Right atrium auricular region (tissue), 2 donors: Measurements from ENCODE around the gene ABCC4. TPM values are rescaled to one million over a fixed set of nuclear protein-coding genes. Genes with fewer than 3 reads are reported as not detected.

Experiments
- DNase-seq: peaks from one replicate; pipeline ENCODE4 v3.0.0-alpha.2; 2019; ENCODE audit warnings: low spot score
- H3K27ac ChIP-seq, 2 donors: fragments of 200-600 bp; sonication (generic); 1 replicate in 1 of 2; 2 replicates in 1 of 2; pipeline ENCODE4 v1.5.1; 2016 to 2019
- H3K27me3 ChIP-seq, 2 donors: fragments of 200-600 bp; sonication (generic); one replicate each; pipeline versions ENCODE4 v1.5.1 to v1.6.0; 2017 to 2019
- H3K36me3 ChIP-seq: fragments of 200-600 bp; sonication (generic); one replicate; pipeline ENCODE4 v1.5.1; 2016
- H3K4me1 ChIP-seq, 2 donors: fragments of 200-600 bp; sonication (generic); one replicate each; pipeline versions ENCODE4 v1.5.1 to v1.6.0; 2017 to 2019
- H3K4me3 ChIP-seq, 2 donors: fragments of 200-600 bp; sonication (generic); 1 replicate in 1 of 2; 2 replicates in 1 of 2; pipeline ENCODE4 v1.5.1; 2017 to 2019; ENCODE audit warnings: mild to moderate bottlenecking in 1 of 2, moderate library complexity in 1 of 2
- H3K9me3 ChIP-seq, 2 donors: fragments of 200-600 bp; sonication (generic); one replicate each; pipeline ENCODE4 v1.5.1; 2019
- CTCF ChIP-seq, 2 donors: fragments of 200-600 bp; sonication (generic); IDR thresholded peaks; one replicate each; pipeline ENCODE4 v1.5.1; 2019; ENCODE audit warnings: antibody characterized with exemption in 2 of 2
- total RNA-seq, 2 donors: library from RNA; depleted of rRNA; stranded (reverse); fragments of >200 nt; gene quantifications; one replicate each; pipeline ENCODE4 v1.1.0, GENCODE V29; 2016

ABCC4 gene
- total RNA-seq, 2 donors from 2014 or later, result 3.0 to 4.2 TPM

- no peaks in the 10 kb centered on the region for H3K4me1 ChIP-seq
- no peak overlapping the region for H3K27ac ChIP-seq
- no peak for TF ChIP-seq CTCF (IDR thresholded peaks at IDR 0.05)
- no peak for DNase-seq
- peaks cover 0 to 24% of the 10 kb centered on the region in 2 donors for H3K9me3 ChIP-seq
- H3K36me3 ChIP-seq, result no peaks in the 10 kb centered on the region
- H3K27me3 ChIP-seq, result no peaks in the 10 kb centered on the region
- no peak overlapping the region for H3K4me3 ChIP-seq
These were observed 201.7 kb downstream of the ABCC4 start for GRCh38 chr13:95099541-95099940.

- Histone ChIP-seq H3K27ac (no peak overlapping the region), H3K36me3 (no peaks in the 10 kb centered on the region)
These were observed 202.3 kb downstream of the ABCC4 start for GRCh38 chr13:95098916-95099315.

GRCh38 chr13:95091755-95092154 is 209.5 kb downstream of the ABCC4 start:
- Histone ChIP-seq H3K9me3 (peaks cover 0 to 8% of the 10 kb centered on the region in 2 donors), H3K36me3 (no peaks in the 10 kb centered on the region), H3K27ac (no peak overlapping the region), H3K4me1 (no peaks in the 10 kb centered on the region), H3K4me3 (no peak overlapping the region), H3K27me3 (no peaks in the 10 kb centered on the region)
- DNase-seq, result no peak
- no peak for TF ChIP-seq CTCF (IDR thresholded peaks at IDR 0.05)

More at GRCh38 chr13:95098916-95099315, 202.3 kb downstream of the ABCC4 start:
- Histone ChIP-seq H3K27me3 (no peaks in the 10 kb centered on the region), H3K9me3 (peaks cover 0 to 24% of the 10 kb centered on the region in 2 donors), H3K4me3 (no peak overlapping the region), H3K4me1 (no peaks in the 10 kb centered on the region)
- no peak for DNase-seq
- no peak for TF ChIP-seq CTCF (IDR thresholded peaks at IDR 0.05)

- TF ChIP-seq CTCF (IDR thresholded peaks at IDR 0.05), result no peak
- H3K9me3 ChIP-seq, result no peaks in the 10 kb centered on the region
- H3K4me3 ChIP-seq, result no peak overlapping the region
- no peaks in the 10 kb centered on the region for H3K4me1 ChIP-seq
- no peak for DNase-seq
- no peaks in the 10 kb centered on the region for H3K27me3 ChIP-seq
- H3K36me3 ChIP-seq, result no peaks in the 10 kb centered on the region
- H3K27ac ChIP-seq, result no peak overlapping the region
These were observed 213.4 kb downstream of the ABCC4 start for GRCh38 chr13:95087746-95088305.

- H3K9me3 ChIP-seq, result no peaks in the 10 kb centered on the region
- H3K4me3 ChIP-seq, result no peak overlapping the region
- no peaks in the 10 kb centered on the region for H3K36me3 ChIP-seq
- H3K27me3 ChIP-seq, result no peaks in the 10 kb centered on the region
- DNase-seq, result no peak
- no peak overlapping the region for H3K27ac ChIP-seq
- no peak for TF ChIP-seq CTCF (IDR thresholded peaks at IDR 0.05)
- H3K4me1 ChIP-seq, result no peaks in the 10 kb centered on the region
These were observed 214.5 kb downstream of the ABCC4 start for GRCh38 chr13:95086761-95087160.

- DNase-seq, result no peak
- no peak overlapping the region for H3K4me3 ChIP-seq
- no peaks in the 10 kb centered on the region for H3K4me1 ChIP-seq
- H3K36me3 ChIP-seq, result no peaks in the 10 kb centered on the region
- H3K27me3 ChIP-seq, result no peaks in the 10 kb centered on the region
- H3K27ac ChIP-seq, result no peak overlapping the region
- H3K9me3 ChIP-seq, result no peaks in the 10 kb centered on the region
- no peak for TF ChIP-seq CTCF (IDR thresholded peaks at IDR 0.05)
These were observed 217.5 kb downstream of the ABCC4 start for GRCh38 chr13:95083758-95084157.
